Testis (tissue), 2 donors: ENCODE results near the gene FAM20C.

ENCODE experiments used
- CTCF ChIP-seq, 3 experiments: fragments of 450-650 bp in 2 of 3; fragments of 200-600 bp in 1 of 3; sonication (generic) in 1 of 3; IDR thresholded peaks; one replicate each; pipeline ENCODE4 v1.5.1; 2016 to 2019; ENCODE audit warnings: antibody characterized with exemption in 3 of 3, mild to moderate bottlenecking in 2 of 3, moderate library complexity in 1 of 3
- POLR2A ChIP-seq: fragments of 450-650 bp; IDR thresholded peaks from one replicate; pipeline ENCODE4 v1.6.1; 2017; ENCODE audit warnings: antibody characterized with exemption, mild to moderate bottlenecking, moderate library complexity

- TF ChIP-seq CTCF (IDR thresholded peaks at IDR 0.05) (no peak), POLR2A (no peak)
Observed at GRCh38 chr7:218896-219580, 26.7 kb downstream of the FAM20C start.
